Epithelial cell of proximal tubule (primary cell): ENCODE data around the gene NPL. TPM values are rescaled to one million over a fixed set of nuclear protein-coding genes. Genes with fewer than 3 reads are reported as not detected.

ENCODE experiments used
- DNase-seq: peaks from one replicate; pipeline ENCODE4 v3.0.0-alpha.2; 2011; ENCODE audit warnings: low read depth
- H3K4me3 ChIP-seq: 2 replicates; pipeline ENCODE4 v1.5.1; 2011; ENCODE audit warnings: low read depth, mild to moderate bottlenecking, low read length
- total RNA-seq: library from RNA; depleted of rRNA; stranded (reverse); fragments of >200 nt; gene quantifications from 2 replicates; pipeline ENCODE4 v1.2.3, GENCODE V29; 2015
- TF ChIP-seq, protein P1 (sequence below): conservative IDR thresholded peaks from 2 replicates; pipeline ENCODE4 v1.5.1; 2012; ENCODE audit warnings: low read depth, mild to moderate bottlenecking, low read length

The NPL gene
- total RNA-seq, 1 donor from 2014 or later, result 0.06 TPM

DNA sequence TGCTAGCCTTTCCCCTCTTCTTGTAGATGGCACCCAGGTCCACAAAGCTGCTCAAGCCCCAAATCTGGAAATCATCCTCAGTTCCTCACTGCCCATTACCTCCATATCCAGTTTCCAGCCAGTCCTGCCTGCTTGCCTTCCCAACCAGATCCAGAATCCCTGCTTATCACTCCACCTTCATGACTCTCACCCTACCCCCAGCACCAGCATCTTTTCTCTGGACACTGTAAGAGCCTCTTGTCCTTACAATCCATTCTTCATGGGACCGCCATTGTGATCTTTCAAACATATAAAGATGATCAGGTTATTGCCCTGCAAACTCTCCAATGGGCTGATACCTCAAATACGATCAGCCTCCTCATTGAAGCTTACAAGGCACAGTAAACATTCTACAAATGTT, 23.5 kb upstream of the NPL start:
- TF ChIP-seq, protein P1, sequence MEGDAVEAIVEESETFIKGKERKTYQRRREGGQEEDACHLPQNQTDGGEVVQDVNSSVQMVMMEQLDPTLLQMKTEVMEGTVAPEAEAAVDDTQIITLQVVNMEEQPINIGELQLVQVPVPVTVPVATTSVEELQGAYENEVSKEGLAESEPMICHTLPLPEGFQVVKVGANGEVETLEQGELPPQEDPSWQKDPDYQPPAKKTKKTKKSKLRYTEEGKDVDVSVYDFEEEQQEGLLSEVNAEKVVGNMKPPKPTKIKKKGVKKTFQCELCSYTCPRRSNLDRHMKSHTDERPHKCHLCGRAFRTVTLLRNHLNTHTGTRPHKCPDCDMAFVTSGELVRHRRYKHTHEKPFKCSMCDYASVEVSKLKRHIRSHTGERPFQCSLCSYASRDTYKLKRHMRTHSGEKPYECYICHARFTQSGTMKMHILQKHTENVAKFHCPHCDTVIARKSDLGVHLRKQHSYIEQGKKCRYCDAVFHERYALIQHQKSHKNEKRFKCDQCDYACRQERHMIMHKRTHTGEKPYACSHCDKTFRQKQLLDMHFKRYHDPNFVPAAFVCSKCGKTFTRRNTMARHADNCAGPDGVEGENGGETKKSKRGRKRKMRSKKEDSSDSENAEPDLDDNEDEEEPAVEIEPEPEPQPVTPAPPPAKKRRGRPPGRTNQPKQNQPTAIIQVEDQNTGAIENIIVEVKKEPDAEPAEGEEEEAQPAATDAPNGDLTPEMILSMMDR, result no peak
- H3K4me3 ChIP-seq, result no peak overlapping the region
- DNase-seq, result no peak

DNA sequence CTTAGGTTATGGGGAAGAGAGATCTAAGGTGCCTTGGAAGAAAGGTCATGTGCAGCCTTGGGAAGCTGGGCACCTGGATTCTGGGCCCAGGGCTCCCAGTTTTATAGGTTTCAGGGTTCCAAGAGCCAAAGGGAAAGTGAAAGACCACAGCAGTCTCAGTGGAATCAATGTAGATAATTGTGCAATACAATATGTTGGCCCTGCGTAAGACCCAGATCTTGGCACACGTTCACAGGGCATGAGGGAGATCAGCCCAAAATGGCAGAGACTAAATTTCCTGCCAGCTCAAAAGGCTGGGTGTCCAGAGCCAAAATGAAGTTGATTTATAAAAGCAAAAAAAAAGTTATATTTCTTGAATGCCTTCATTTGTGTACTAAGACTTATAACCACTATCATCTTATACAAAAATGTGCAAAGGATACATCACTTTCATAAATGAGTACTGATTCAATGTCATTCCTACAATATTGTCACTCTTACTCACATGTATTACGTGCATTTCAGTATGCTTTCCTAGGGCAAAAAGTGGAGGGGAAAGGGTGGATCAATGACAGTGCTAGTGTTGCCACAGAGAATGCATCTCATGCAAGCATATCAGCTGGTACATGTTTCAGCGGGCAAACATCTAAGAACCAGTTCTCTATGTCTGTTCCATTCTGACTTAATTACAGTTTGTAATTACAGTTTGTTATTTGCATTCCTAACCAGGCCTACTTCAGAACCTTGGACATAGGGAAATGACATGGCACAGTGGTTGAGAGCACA, 22.5 kb upstream of the NPL start:
- DNase-seq, result no peak
- TF ChIP-seq, protein P1, result no peak
- no peak overlapping the region for H3K4me3 ChIP-seq

DNA sequence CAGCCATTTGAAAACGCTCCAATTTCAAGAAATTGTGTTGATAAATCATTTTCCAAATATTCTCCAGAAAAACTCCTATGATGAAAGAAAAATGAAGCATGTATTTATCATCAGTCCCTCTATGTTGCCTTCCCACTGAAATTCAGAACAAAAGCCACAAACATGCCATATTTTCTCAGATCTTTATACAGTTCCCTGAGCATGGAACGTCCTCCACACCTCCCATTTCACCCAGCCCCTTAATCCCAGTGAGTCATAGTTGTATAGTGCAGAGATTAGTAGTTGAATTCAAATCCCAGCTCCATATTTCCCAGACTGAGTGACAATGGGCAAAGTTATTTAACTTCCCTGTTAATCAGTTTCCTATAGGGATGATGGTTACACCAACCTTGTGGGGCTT, 20.6 kb upstream of the NPL start:
- H3K4me3 ChIP-seq, result no peak overlapping the region
- TF ChIP-seq, protein P1, result no peak
- DNase-seq, result no peak

DNA sequence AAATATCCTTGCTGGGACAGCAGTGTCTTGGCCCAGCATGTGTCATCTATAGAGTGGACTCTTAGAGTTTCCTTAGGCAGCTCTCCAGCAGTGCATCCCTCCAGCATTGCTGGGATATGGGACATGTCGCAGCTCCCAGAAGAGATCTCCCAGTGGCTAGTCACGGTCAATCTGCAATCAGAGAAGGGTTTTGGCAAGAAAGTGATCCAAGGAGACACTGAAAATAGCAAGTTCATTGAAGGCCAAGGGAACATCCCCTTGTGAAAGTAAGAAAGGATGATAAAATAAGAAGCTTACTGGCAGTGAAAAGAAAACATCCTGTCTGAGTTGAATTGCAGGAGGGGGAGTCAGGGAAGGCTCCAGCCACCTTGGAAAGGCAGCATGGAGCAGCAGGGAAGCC, 19.3 kb upstream of the NPL start:
- TF ChIP-seq, protein P1, result no peak
- no peak overlapping the region for H3K4me3 ChIP-seq

DNA sequence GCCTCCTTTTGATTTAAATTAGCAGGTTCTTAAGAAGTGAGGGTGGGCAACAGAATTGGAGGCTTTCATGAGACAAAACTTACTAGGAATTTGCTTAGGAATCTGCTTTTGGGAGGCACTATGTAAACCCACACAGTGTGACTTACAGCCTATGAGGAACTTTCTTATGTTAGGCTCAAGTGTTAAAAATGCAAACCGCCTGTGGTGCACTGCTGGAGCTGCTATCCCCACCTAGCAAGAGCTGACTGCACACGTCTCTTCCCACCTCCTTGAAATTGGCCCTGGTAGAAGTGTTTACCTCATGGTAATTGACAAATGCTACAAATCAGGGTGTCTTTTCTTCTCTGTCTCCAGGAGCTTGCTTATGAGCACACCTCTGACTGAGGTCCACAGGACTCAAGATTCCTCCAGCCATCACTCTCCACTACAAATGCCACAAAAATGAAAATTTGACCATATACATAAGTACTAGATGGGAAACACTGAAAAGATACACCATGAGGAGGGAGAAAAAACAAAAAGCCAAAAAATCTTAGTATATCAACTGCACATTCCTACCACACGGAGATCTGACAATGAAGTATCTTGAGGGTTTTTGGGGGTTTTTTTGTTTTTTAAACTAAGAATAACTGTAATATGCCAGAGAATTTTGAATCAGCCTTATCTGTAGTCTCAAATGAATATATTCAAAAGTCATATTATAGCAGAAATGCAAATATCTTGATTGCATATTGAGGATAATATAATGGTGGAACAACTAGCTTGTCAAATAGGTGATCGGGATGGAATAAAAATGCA, 18.2 kb upstream of the NPL start:
- TF ChIP-seq, protein P1, result peak; percentile 27
- no peak overlapping the region for H3K4me3 ChIP-seq

More for the DNA sequence above, 19.3 kb upstream of the NPL start:
- DNase-seq, result no peak

DNA sequence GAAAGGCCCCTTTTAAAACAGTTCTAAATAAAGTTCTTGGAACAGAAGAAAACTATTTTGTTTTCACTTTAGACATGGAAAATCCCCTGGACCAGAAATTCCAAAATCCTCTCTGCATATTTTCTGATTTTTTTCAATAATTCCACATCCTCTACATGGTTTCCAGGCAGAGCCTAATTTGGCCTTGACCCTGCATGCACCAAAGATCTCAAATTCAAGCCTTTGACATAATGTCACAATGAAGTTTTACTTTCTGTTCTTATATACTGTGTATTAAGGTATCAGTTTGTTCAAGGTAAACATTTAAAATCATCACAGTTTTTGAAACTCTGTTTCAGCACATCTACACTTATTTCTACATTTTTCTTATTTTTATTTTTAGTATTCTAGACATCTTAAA, 12.2 kb upstream of the NPL start:
- H3K4me3 ChIP-seq, result no peak overlapping the region
- no peak for DNase-seq
- TF ChIP-seq, protein P1, result no peak

More for the DNA sequence above, 18.2 kb upstream of the NPL start:
- no peak for DNase-seq
